GM12878 (cell line): ENCODE measurements around the gene WDHD1. TPM values are rescaled to one million over a fixed set of nuclear protein-coding genes. Genes with fewer than 3 reads are reported as not detected.

Experiments
- ATAC-seq: fragments of 200-7000 bp; cut with Tn5 transposase; 3 replicates; pipeline ENCODE4 v1.9.1; 2020; ENCODE audit warnings: mild to moderate bottlenecking, moderate library complexity
- BruUV-seq: library from RNA; stranded (reverse); fragments of 400-500 nt; replicated peaks from 2 replicates; lab custom pipeline; 2021; lab: Mats Ljungman, UMichigan
- CTCF ChIA-PET: fragments of 300-600 bp; sonication (Branson Sonifier 250); formaldehyde crosslinking; extraction: SDS; loops from one replicate; lab custom pipeline; 2021; ENCODE audit warnings: inconsistent platforms; lab: Yijun Ruan, JAX
- POLR2A ChIA-PET: fragments of 350-600 bp; formaldehyde crosslinking; extraction: SDS; loops from one replicate; lab custom pipeline; 2021; ENCODE audit warnings: inconsistent platforms; lab: Charles Lee
- RAD21 ChIA-PET: fragments of 300-600 bp; sonication (Branson Sonifier 250); formaldehyde crosslinking; loops from one replicate; lab custom pipeline; 2023; ENCODE audit warnings: antibody characterized with exemption; ENCODE audit not compliant: unreplicated experiment; lab: Charles Lee
- SMC1A ChIA-PET: fragments of 300-600 bp; sonication (Branson Sonifier 250); formaldehyde crosslinking; loops from one replicate; lab custom pipeline; 2023; ENCODE audit not compliant: unreplicated experiment, uncharacterized antibody; lab: Charles Lee
- DNase-seq: peaks from one replicate; pipeline ENCODE4 v3.0.0-alpha.2; 2011; ENCODE audit warnings: low read depth, low spot score
- FAIRE-seq: peaks from 3 replicates; lab custom pipeline; 2011; peaks lifted over from hg19 to GRCh38; lab: Jason Lieb, UNC
- H2AFZ ChIP-seq: 2 replicates; pipeline ENCODE4 v1.6.0; 2011; ENCODE audit warnings: low read depth, low read length, control low read depth; ENCODE audit not compliant: control insufficient read depth
- H3K27ac ChIP-seq: 2 replicates; pipeline ENCODE4 v1.5.1; 2011; ENCODE audit warnings: control low read depth; ENCODE audit not compliant: control insufficient read depth, insufficient read depth
- H3K27me3 ChIP-seq, 2 experiments: replicated peaks in 1 of 2; 2 replicates each; pipeline versions ENCODE4 v1.6.0 to v1.6.1; 2011; ENCODE audit warnings: low read length in 1 of 2; ENCODE audit not compliant: control insufficient read depth in 2 of 2, insufficient read depth in 2 of 2
- H3K36me3 ChIP-seq, 2 experiments: 2 replicates each; pipeline ENCODE4 v1.5.1; 2011; ENCODE audit warnings: low read length in 1 of 2; ENCODE audit not compliant: control insufficient read depth in 2 of 2, insufficient read depth in 2 of 2
- H3K4me1 ChIP-seq: 2 replicates; pipeline ENCODE4 v1.6.1; 2011; ENCODE audit warnings: mild to moderate bottlenecking, low read length, moderate library complexity, mixed read lengths; ENCODE audit not compliant: control insufficient read depth, insufficient read depth
- H3K4me2 ChIP-seq: 2 replicates; pipeline ENCODE4 v1.6.0; 2011; ENCODE audit warnings: control low read depth; ENCODE audit not compliant: control insufficient read depth, insufficient read depth
- H3K4me3 ChIP-seq: fragments of 200-600 bp; sonication (generic); 2 replicates; pipeline ENCODE4 v1.5.1; 2016
- H3K79me2 ChIP-seq: 2 replicates; pipeline ENCODE4 v1.6.0; 2011; ENCODE audit warnings: low read length; ENCODE audit not compliant: control insufficient read depth, insufficient read depth
- H3K9ac ChIP-seq: 2 replicates; pipeline ENCODE4 v1.8.0; 2011; ENCODE audit warnings: low read length, control low read depth, mixed read lengths; ENCODE audit not compliant: control insufficient read depth, insufficient read depth
- H3K9me3 ChIP-seq: replicated peaks from 3 replicates; pipeline ENCODE4 v1.5.1; 2011; ENCODE audit warnings: mild to moderate bottlenecking, low read length; ENCODE audit not compliant: control insufficient read depth, insufficient read depth
- H4K20me1 ChIP-seq: 2 replicates; pipeline ENCODE4 v1.6.0; 2011; ENCODE audit not compliant: control insufficient read depth, insufficient read depth
- BCLAF1 ChIP-seq: fragments of 450-650 bp; IDR thresholded peaks from 2 replicates; pipeline ENCODE4 v1.6.1; 2017; ENCODE audit warnings: antibody characterized with exemption, mild to moderate bottlenecking, moderate library complexity
- CBX5 ChIP-seq: sonication (generic); IDR thresholded peaks from 2 replicates; pipeline ENCODE4 v1.6.1; 2016; ENCODE audit warnings: low read depth, moderate library complexity, mild to moderate bottlenecking, inconsistent platforms
- CTCF ChIP-seq, 3 experiments: IDR thresholded peaks in 2 of 3; conservative IDR thresholded peaks in 1 of 3; 2 replicates each; pipeline ENCODE4 v1.5.1; 2011; ENCODE audit warnings: low read depth in 3 of 3, low read length in 3 of 3, mild to moderate bottlenecking in 3 of 3, control low read depth in 2 of 3, moderate library complexity in 2 of 3, inconsistent platforms in 1 of 3, mixed read lengths in 1 of 3; ENCODE audit not compliant: control insufficient read depth in 2 of 3, insufficient read depth in 1 of 3; ENCODE audit errors: extremely low read depth in 1 of 3
- EED ChIP-seq: sonication (generic); IDR thresholded peaks from 2 replicates; pipeline ENCODE4 v1.6.1; 2016; ENCODE audit warnings: antibody characterized with exemption, low read depth
- EP300 ChIP-seq, 2 experiments: fragments of 150-350 bp in 1 of 2; IDR thresholded peaks; 2 replicates each; pipeline ENCODE4 v1.6.1; 2011 to 2012; ENCODE audit warnings: low read depth in 2 of 2, low read length in 2 of 2, borderline replicate concordance in 1 of 2, improper control_type of control experiment in 1 of 2, inconsistent platforms in 1 of 2; ENCODE audit not compliant: control insufficient read depth in 1 of 2
- KDM1A ChIP-seq: fragments of 200-600 bp; sonication (generic); IDR thresholded peaks from 2 replicates; pipeline ENCODE4 v1.6.1; 2016; ENCODE audit warnings: borderline replicate concordance
- NFIC ChIP-seq: IDR thresholded peaks from 2 replicates; pipeline ENCODE4 v1.6.1; 2012; ENCODE audit warnings: low read depth, mild to moderate bottlenecking, inconsistent platforms, low read length, moderate library complexity
- POLR2A ChIP-seq: IDR thresholded peaks from 2 replicates; pipeline ENCODE4 v1.6.1; 2011; ENCODE audit warnings: low read depth, mild to moderate bottlenecking, low read length
- REST ChIP-seq: IDR thresholded peaks from 2 replicates; pipeline ENCODE4 v1.6.1; 2012; ENCODE audit warnings: mild to moderate bottlenecking, low read depth, low read length
- SMARCA5 ChIP-seq: fragments of 450-650 bp; IDR thresholded peaks from 2 replicates; pipeline ENCODE4 v1.6.1; 2017; ENCODE audit warnings: mild to moderate bottlenecking
- ZBTB11 ChIP-seq: fragments of 450-650 bp; formaldehyde crosslinking; IDR thresholded peaks from 2 replicates; pipeline ENCODE4 v1.5.0; 2022; ENCODE audit warnings: mild to moderate bottlenecking, missing genetic modification characterization
- ZNF207 ChIP-seq: fragments of 450-650 bp; IDR thresholded peaks from 2 replicates; pipeline ENCODE4 v1.6.1; 2014; ENCODE audit warnings: antibody characterized with exemption, mild to moderate bottlenecking, borderline replicate concordance
- ZZZ3 ChIP-seq: IDR thresholded peaks from 2 replicates; pipeline ENCODE4 v1.6.1; 2011; ENCODE audit warnings: low read depth; ENCODE audit not compliant: control insufficient read depth, insufficient read length
- WGBS: methylation state at CpG from one replicate; pipeline ENCODE4 v1.1.6; 2016; ENCODE audit warnings: low lambda C conversion rate; ENCODE audit not compliant: insufficient replicate concordance, insufficient coverage; ENCODE audit errors: missing lambda C conversion rate; 5-methylcytosine and 5-hydroxymethylcytosine counted together
- in situ Hi-C: fragments of 300-500 bp; cut with MboI; formaldehyde crosslinking; loops from 9 replicates; pipeline ENCODE4 v1.14.3; 2018; ENCODE audit warnings: mixed read lengths
- intact Hi-C: fragments of 100-400 bp; cut with micrococcal nuclease; formaldehyde crosslinking; loops from one replicate; pipeline ENCODE4 v1.14.2; 2022; ENCODE audit not compliant: unreplicated experiment
- polyA plus RNA-seq, 11 experiments: library from polyadenylated mRNA; depleted of rRNA in 4 of 11; unstranded in 6 of 11; stranded (reverse) in 5 of 11; fragments of >200 nt; fragmentation: Nextera tagmentation in 4 of 11; fragmentation: Illumina TruSeq in 1 of 11; extraction: Ambion mirVana in 4 of 11; extraction: Trizol in 1 of 11; gene quantifications; 1 replicate in 1 of 11; 2 replicates in 10 of 11; pipeline versions ENCODE4 v1.2.1 to v1.2.3, GENCODE V29; 2011 to 2016; ENCODE audit warnings: inconsistent platforms in 2 of 11, missing spikeins in 2 of 11, low read depth in 1 of 11
- total RNA-seq, 4 experiments: library from RNA; depleted of rRNA in 3 of 4; stranded (reverse); fragments of >200 nt in 3 of 4; fragmentation: Illumina TruSeq in 1 of 4; extraction: Trizol in 1 of 4; gene quantifications; 2 replicates each; pipeline versions ENCODE4 v1.2.1 to v1.2.3, GENCODE V29; 2013 to 2021

WDHD1 gene
- total and polyA plus RNA-seq, 10 of the 15 experiments (the other 5 are each of a cell fraction or from before 2014, with no cell fraction given) = 11.3 to 50.5 (median 32.6) TPM

- SMC1A ChIA-PET = no interaction called here
- ATAC-seq = no peak
- H3K27me3 ChIP-seq = no peaks in the 10 kb centered on the region
- FAIRE-seq = no peak
- H3K9me3 ChIP-seq = no peaks in the 10 kb centered on the region
- no peak overlapping the region for H3K9ac ChIP-seq
- peaks cover 1 to 8% of the 10 kb centered on the region in 2 experiments; a peak in 3 of 4 replicates for H3K36me3 ChIP-seq
- no peak overlapping the region for H3K4me3 ChIP-seq
- in situ Hi-C loops = no loop called here
- H4K20me1 ChIP-seq = no peaks in the 10 kb centered on the region
- no peak overlapping the region for H3K4me2 ChIP-seq
- no peak overlapping the region for H3K27ac ChIP-seq
- no peaks in the 10 kb centered on the region for H3K79me2 ChIP-seq
- BruUV-seq = no TSS peak
- 98% methylated on average over 5 of the region's 5 CpGs for WGBS
- no peak overlapping the region for H2AFZ ChIP-seq
- CTCF ChIA-PET = interaction anchor here (0.7 kb wide), 1 partner anchor 19 kb away, joined by 3 read pairs; no protein-coding TSS in a partner anchor
- POLR2A ChIA-PET = no interaction called here
- intact Hi-C loops = no loop called here
- RAD21 ChIA-PET = no interaction called here
- DNase-seq = no peak
- H3K4me1 ChIP-seq = no peaks in the 10 kb centered on the region
- TF ChIP-seq SMARCA5 (no peak), CTCF (IDR thresholded peaks at IDR 0.05 in 2 of 3, conservative IDR thresholded peaks at IDR 0.05 in 1 of 3; ENCODE audit: control insufficient read depth in 2 of 3, extremely low read depth in 1 of 3, insufficient read depth in 1 of 3, low read depth in 3 of 3, low read length in 3 of 3) (no peak), ZNF207 (no peak), ZBTB11 (no peak), NFIC (no peak), BCLAF1 (no peak), EP300 (IDR thresholded peaks at IDR 0.05; ENCODE audit: borderline replicate concordance in 1 of 2, control insufficient read depth in 1 of 2, low read depth in 2 of 2, low read length in 2 of 2) (no peak), REST (no peak), POLR2A (no peak), ZZZ3 (no peak), CBX5 (no peak), KDM1A (no peak), EED (no peak)
Observed at GRCh38 chr14:54935958-54936357, 90.9 kb downstream of the WDHD1 start.
